SK-N-SH treated with all-trans-retinoic acid at 6 μM for 48 hours (cell line): ENCODE data around the gene CST7.

Experiments
- ARNTL ChIP-seq: fragments of 450-650 bp; formaldehyde crosslinking; IDR thresholded peaks from 2 replicates; pipeline ENCODE4 v1.5.0; 2020; ENCODE audit warnings: low read depth, mild to moderate bottlenecking, moderate library complexity, borderline replicate concordance
- CSDC2 ChIP-seq: fragments of 250-450 bp; sonication (Bioruptor Pico); IDR thresholded peaks from 2 replicates; pipeline ENCODE4 v1.5.0; 2020; ENCODE audit warnings: mild to moderate bottlenecking, moderate library complexity
- RARB ChIP-seq: fragments of 250-450 bp; sonication (Bioruptor Pico); IDR thresholded peaks from 2 replicates; pipeline ENCODE4 v1.8.0; 2021; ENCODE audit warnings: mild to moderate bottlenecking, moderate library complexity
- ZC3H10 ChIP-seq: fragments of 250-450 bp; sonication (Bioruptor Pico); IDR thresholded peaks from 2 replicates; pipeline ENCODE4 v1.5.1; 2021; ENCODE audit warnings: mild to moderate bottlenecking, moderate library complexity

DNA sequence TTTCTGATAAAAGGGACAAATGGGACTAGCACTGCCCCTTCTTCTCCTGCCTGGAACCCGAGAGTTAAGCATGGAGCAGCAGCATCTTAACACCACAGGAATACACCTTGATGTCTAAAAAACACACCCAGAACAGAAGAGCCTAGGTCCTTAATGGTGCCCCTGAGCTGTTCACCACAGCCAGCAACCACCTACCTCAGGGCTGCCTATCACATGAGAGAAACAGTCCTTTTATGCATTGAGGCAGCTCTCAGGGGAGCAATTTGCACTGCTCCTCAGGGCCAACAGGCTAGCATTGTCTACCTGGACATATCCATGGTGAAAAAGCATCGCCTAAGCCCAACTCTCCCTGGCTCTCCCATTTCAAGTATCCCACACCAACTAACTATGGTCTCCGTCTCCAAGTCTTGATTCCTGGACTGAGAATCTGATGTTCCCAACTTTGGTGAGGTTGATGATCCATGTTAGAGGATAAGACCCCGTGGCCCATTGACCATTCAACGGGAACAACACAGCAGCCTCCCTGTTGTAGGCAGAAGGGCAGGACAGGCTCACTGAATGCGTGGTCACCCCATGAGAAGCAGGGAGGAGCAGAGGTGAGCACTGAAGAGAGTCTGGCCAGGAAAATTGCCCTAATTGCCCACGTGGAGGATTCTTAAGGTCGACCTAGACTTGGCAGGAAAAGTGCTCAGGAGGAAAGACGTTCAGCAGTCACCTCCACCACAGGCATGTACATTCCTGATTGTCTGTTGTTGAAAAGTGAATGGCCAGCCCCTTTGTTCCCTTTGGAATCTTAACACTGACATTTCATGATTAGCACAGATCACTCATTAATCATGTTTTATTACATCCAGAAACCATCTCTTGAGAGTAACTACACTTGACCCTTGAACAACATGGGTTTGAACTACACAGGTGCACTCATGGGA lies 47.6 kb downstream of the CST7 start:
- no peak for TF ChIP-seq RARB (CRISPR knock-in tag)
- no peak for TF ChIP-seq ZC3H10 (CRISPR knock-in tag)
- no peak for TF ChIP-seq ARNTL
- no peak for TF ChIP-seq CSDC2
